Heart right ventricle (tissue), 16 donors: ENCODE data around the gene MGST2. TPM values are rescaled to one million over a fixed set of nuclear protein-coding genes. Genes with fewer than 3 reads are reported as not detected.

ENCODE experiments used
- ATAC-seq, 8 donors: fragments of 200-7000 bp; cut with Tn5 transposase; one replicate each; pipeline ENCODE4 v1.9.1; 2020; ENCODE audit warnings: mild to moderate bottlenecking in 8 of 8, moderate library complexity in 8 of 8, moderate number of reproducible peaks in 1 of 8
- DNase-seq, 2 donors: peaks; one replicate each; pipeline ENCODE4 v3.0.0-alpha.2; 2020
- H3K27ac ChIP-seq, 10 donors: fragments of 200-600 bp; sonication (generic) in 2 of 10; one replicate each; pipeline versions ENCODE4 v1.5.0 to v1.8.0; 2020 to 2022; ENCODE audit warnings: mild to moderate bottlenecking in 3 of 10
- H3K27me3 ChIP-seq, 7 donors: fragments of 200-600 bp; one replicate each; pipeline ENCODE4 v1.8.0; 2021 to 2022; ENCODE audit warnings: mild to moderate bottlenecking in 2 of 7
- H3K36me3 ChIP-seq, 9 donors: fragments of 200-600 bp; sonication (generic) in 1 of 9; one replicate each; pipeline versions ENCODE4 v1.5.0 to v1.8.0; 2020 to 2022; ENCODE audit warnings: mild to moderate bottlenecking in 2 of 9
- H3K4me1 ChIP-seq, 9 donors: fragments of 200-600 bp; sonication (generic) in 1 of 9; one replicate each; pipeline versions ENCODE4 v1.5.0 to v1.8.0; 2020 to 2022; ENCODE audit warnings: mild to moderate bottlenecking in 4 of 9
- H3K4me3 ChIP-seq, 10 donors: fragments of 200-600 bp; sonication (generic) in 2 of 10; one replicate each; pipeline versions ENCODE4 v1.5.0 to v1.8.0; 2020 to 2022; ENCODE audit warnings: mild to moderate bottlenecking in 7 of 10, moderate library complexity in 2 of 10
- H3K9me3 ChIP-seq, 11 donors: fragments of 200-600 bp in 10 of 11; sonication (generic) in 2 of 11; one replicate each; pipeline versions ENCODE4 v1.5.0 to v1.8.0; 2013 to 2022; ENCODE audit warnings: mild to moderate bottlenecking in 2 of 11, control low read depth in 1 of 11, moderate library complexity in 1 of 11
- CTCF ChIP-seq, 9 donors: fragments of 200-600 bp; sonication (generic) in 2 of 9; IDR thresholded peaks; one replicate each; pipeline versions ENCODE4 v1.5.0 to v1.8.0; 2021 to 2022; ENCODE audit warnings: antibody characterized with exemption in 9 of 9, mild to moderate bottlenecking in 5 of 9, moderate library complexity in 1 of 9
- WGBS, 2 donors: extraction: QIAGEN DNeasy Blood & Tissue Kit; methylation state at CpG; one replicate each; pipeline ENCODE4 v1.1.7; 2013; ENCODE audit warnings: inconsistent platforms in 1 of 2; 5-methylcytosine and 5-hydroxymethylcytosine counted together
- intact Hi-C, 10 donors: fragments of 100-400 bp; cut with DNase I; formaldehyde crosslinking; loops; one replicate each; pipeline versions ENCODE4 v1.11.1 to v1.14.2; 2022
- polyA plus RNA-seq, 2 donors: library from polyadenylated mRNA; stranded (reverse); fragments of 200-250 nt; gene quantifications; one replicate each; pipeline ENCODE4 v1.2.3, GENCODE V29; 2013
- total RNA-seq, 10 donors: library from RNA; stranded (reverse); fragmentation: NEBNext Ultra II Directional in 3 of 10; extraction: Animal tissue kit (Norgen Biotek cat#: 25700) in 3 of 10; gene quantifications; one replicate each; pipeline versions ENCODE4 v1.2.1 to v1.2.4, GENCODE V29; 2021 to 2023
- donor health status: Arrhythmogenic right ventricular cardiomyopathy.
- donor health status: ischemic (EF 13 %, LVEDD 7.1; RV severe dilation, severe dysfunction).
- donor health status: healthy with polysubstance abuse.
- donor health status: DM: no; HTN: yes; CAD: no.
- donor health status: DM: no; HTN: no; CAD: no.
- donor health status: ischemic (EF 25% LVEDD 6.9; RV normal size, moderate dysfunction).
- donor health status: ischemic (EF 25% LVEDD 5.7; RV mildly dilated, moderate dysfunction).
- donor health status: healthy.
- donor health status: DM: yes; HTN: yes; CAD: no.
- donor health status: Ischemic cardiomyopathy.
- donor health status: ischemic (EF 35%, LVEDD 5.7; RV mildly dilated, moderate dysfunction).
- donor health status: nonischemic (EF 11% LVEDD 7.7; RV severe dilation, severe dysfunction).
- donor health status: DM: yes; HTN: yes; CAD: no.
- donor health status: PGD.
- donor health status: ischemic (EF 29% LVEDD 5.4; RV normal size, mild dysfunction).
- donor health status: nonischemic (EF 23%, LVEDD 6.1; RV moderate dilation, normal function).

Gene MGST2
- total and polyA plus RNA-seq, 12 donors: 97.6 to 203 (median 107) TPM

GRCh38 chr4:139639654-139640053 lies 26.0 kb upstream of the MGST2 start:
- DNase-seq: no peak
- Histone ChIP-seq H3K36me3 (no peaks in the 10 kb centered on the region), H3K4me1 (no peaks in the 10 kb centered on the region), H3K9me3 (peaks cover 0 to 26% (median 17%) of the 10 kb centered on the region in 11 donors), H3K27ac (no peak overlapping the region), H3K4me3 (no peak overlapping the region), H3K27me3 (no peaks in the 10 kb centered on the region)
- intact Hi-C loops: loop anchor here in 5 of 10 donors (5.0 to 10.0 kb wide), 4 partner anchors 37 to 235 kb away; no protein-coding TSS in a partner anchor
- TF ChIP-seq CTCF (IDR thresholded peaks at IDR 0.05): no peak
- 84 to 95% methylated on average over 5 of the region's 5 CpGs for whole genome bisulfite sequencing, 2 donors
- ATAC-seq: no peak

- Histone ChIP-seq H3K27ac (no peak overlapping the region), H3K9me3 (peaks cover 0 to 26% (median 17%) of the 10 kb centered on the region in 11 donors), H3K36me3 (no peaks in the 10 kb centered on the region), H3K4me3 (no peak overlapping the region), H3K4me1 (no peaks in the 10 kb centered on the region), H3K27me3 (no peaks in the 10 kb centered on the region)
- intact Hi-C loops: no loop called here
- TF ChIP-seq CTCF (IDR thresholded peaks at IDR 0.05): no peak
- WGBS, 2 donors: 92% methylated on average over 2 of the region's 2 CpGs
- DNase-seq (no peak), ATAC-seq (no peak)
Measured at GRCh38 chr4:139641218-139641617, 24.4 kb upstream of the MGST2 start.

GRCh38 chr4:139642364-139642763 lies 23.3 kb upstream of the MGST2 start:
- intact Hi-C loops: no loop called here
- TF ChIP-seq CTCF (IDR thresholded peaks at IDR 0.05): no peak
- DNase-seq (no peak), ATAC-seq (no peak)
- Histone ChIP-seq H3K27ac (no peak overlapping the region), H3K27me3 (no peaks in the 10 kb centered on the region), H3K36me3 (no peaks in the 10 kb centered on the region), H3K9me3 (peaks cover 0 to 24% (median 17%) of the 10 kb centered on the region in 11 donors), H3K4me1 (no peaks in the 10 kb centered on the region), H3K4me3 (no peak overlapping the region)
- WGBS, 2 donors: 48 to 59% methylated on average over 2 of the region's 2 CpGs

GRCh38 chr4:139643042-139643895 lies 22.4 kb upstream of the MGST2 start:
- no peak for DNase-seq
- peaks cover 0 to 15% (median 11%) of the 10 kb centered on the region in 11 donors for H3K9me3 ChIP-seq
- WGBS, 2 donors: 84 to 88% methylated on average over 11 of the region's 11 CpGs
- H3K36me3 ChIP-seq: no peaks in the 10 kb centered on the region
- no peaks in the 10 kb centered on the region for H3K4me1 ChIP-seq
- ATAC-seq: no peak
- intact Hi-C loops: no loop called here
- H3K4me3 ChIP-seq: no peak overlapping the region
- no peak overlapping the region for H3K27ac ChIP-seq
- H3K27me3 ChIP-seq: no peaks in the 10 kb centered on the region
- TF ChIP-seq CTCF (IDR thresholded peaks at IDR 0.05): no peak
